BJ (cell line): ENCODE results near the gene SNX32. TPM values are rescaled to one million over a fixed set of nuclear protein-coding genes. Genes with fewer than 3 reads are reported as not detected.

Experiments
- CTCF ChIA-PET: fragments of 350-600 bp; formaldehyde crosslinking; extraction: SDS; loops from one replicate; lab custom pipeline; 2021; ENCODE audit warnings: antibody characterized with exemption, inconsistent platforms; lab: Yijun Ruan, JAX
- POLR2A ChIA-PET: fragments of 300-600 bp; sonication (Branson Sonifier 250); formaldehyde crosslinking; extraction: SDS; loops from one replicate; lab custom pipeline; 2021; ENCODE audit warnings: antibody characterized with exemption; lab: Charles Lee
- DNase-seq: peaks from one replicate; pipeline ENCODE4 v3.0.0-alpha.2; 2011; ENCODE audit warnings: low read depth
- H3K27me3 ChIP-seq: 2 replicates; pipeline ENCODE4 v1.6.0; 2011; ENCODE audit warnings: low read length; ENCODE audit not compliant: control insufficient read depth, insufficient read depth
- H3K36me3 ChIP-seq: 2 replicates; pipeline ENCODE4 v1.5.1; 2011; ENCODE audit warnings: low read length; ENCODE audit not compliant: control insufficient read depth, insufficient read depth
- H3K4me3 ChIP-seq: 2 replicates; pipeline ENCODE4 v1.5.1; 2011; ENCODE audit warnings: low read depth, mild to moderate bottlenecking, control low read depth, low read length
- polyA plus RNA-seq: library from polyadenylated mRNA; depleted of rRNA; stranded (reverse); fragments of >200 nt; gene quantifications from 2 replicates; pipeline ENCODE4 v1.2.3, GENCODE V29; 2011
- TF ChIP-seq, protein P1 (sequence below): IDR thresholded peaks from 2 replicates; pipeline ENCODE4 v1.5.1; 2011; ENCODE audit warnings: low read depth, mild to moderate bottlenecking, control low read depth, inconsistent platforms, low read length, moderate library complexity; ENCODE audit not compliant: insufficient read depth

The SNX32 gene
- polyA plus RNA-seq, 1 experiment, result 0.13 TPM

DNA sequence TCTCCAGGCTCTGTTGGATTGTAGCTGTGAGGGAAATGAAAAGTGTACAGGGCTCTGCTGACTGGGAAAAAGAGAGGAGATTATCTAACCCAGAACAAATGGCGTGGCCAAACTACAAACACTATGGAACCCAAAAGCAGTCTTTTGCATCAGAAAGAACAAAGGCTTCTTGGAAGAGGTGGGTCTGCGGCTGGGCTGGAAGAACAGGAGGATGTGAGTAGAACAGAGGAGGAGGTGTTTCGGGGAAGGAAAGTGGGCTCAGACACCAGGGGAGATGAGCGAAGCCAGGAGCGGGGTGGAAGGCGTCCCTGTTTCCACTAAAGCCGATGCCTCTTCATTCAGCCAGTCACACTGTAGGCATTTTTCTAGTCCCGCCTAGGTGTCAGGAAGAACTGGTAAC is 34.9 kb upstream of the SNX32 start:
- no peak for DNase-seq
- no peaks in the 10 kb centered on the region for H3K36me3 ChIP-seq
- ChIA-PET CTCF (interaction anchor here (0.8 to 2.5 kb wide), 5 partner anchors 9 to 41 kb away, joined by 3 to 13 read pairs (median 5); partner anchors contain the start of gene AP5B1), POLR2A (no interaction called here)
- H3K27me3 ChIP-seq, result peaks cover 21% of the 10 kb centered on the region
- TF ChIP-seq, protein P1, sequence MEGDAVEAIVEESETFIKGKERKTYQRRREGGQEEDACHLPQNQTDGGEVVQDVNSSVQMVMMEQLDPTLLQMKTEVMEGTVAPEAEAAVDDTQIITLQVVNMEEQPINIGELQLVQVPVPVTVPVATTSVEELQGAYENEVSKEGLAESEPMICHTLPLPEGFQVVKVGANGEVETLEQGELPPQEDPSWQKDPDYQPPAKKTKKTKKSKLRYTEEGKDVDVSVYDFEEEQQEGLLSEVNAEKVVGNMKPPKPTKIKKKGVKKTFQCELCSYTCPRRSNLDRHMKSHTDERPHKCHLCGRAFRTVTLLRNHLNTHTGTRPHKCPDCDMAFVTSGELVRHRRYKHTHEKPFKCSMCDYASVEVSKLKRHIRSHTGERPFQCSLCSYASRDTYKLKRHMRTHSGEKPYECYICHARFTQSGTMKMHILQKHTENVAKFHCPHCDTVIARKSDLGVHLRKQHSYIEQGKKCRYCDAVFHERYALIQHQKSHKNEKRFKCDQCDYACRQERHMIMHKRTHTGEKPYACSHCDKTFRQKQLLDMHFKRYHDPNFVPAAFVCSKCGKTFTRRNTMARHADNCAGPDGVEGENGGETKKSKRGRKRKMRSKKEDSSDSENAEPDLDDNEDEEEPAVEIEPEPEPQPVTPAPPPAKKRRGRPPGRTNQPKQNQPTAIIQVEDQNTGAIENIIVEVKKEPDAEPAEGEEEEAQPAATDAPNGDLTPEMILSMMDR, result no peak
- H3K4me3 ChIP-seq, result no peak overlapping the region

DNA sequence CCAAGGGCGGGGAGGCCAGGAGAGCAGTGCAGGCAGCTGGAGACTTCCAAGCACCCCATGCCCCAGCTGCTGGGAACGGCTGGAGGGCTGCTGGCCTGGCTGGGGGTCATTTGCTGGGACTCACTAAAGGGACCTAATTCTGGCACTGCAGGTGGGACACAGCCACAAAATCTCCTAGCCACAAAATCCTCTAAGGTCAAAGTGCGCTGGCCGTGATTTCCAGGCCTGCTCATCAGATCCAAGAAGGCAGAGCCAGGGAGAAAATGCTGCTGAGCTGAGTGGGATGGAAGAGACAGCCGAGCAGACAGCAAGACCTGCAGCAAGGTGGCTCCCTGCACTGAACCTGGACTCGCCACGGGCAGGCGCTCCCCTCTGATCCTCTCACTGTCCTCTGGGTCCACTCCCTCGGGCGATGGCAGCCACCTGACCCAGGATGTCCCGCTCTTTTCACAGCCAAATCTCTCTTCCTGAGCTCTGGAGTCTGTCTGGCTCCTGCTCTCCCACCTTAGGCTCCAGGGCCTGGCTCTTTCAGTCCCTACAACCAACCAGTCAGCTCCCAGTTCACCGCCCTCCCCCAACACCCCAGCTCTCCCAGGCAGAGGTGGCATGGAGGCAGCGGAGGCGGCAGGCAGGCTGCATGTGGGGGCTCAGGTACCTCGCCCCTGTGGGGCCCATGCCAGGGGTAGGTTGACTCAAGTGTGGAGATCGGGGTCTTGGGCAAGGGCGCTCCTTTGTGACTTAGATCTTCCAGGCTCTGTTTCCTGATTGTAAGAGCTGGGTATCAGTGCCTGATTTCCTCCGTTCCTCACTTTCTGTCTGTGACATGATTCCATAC is 32.4 kb upstream of the SNX32 start:
- TF ChIP-seq, protein P1, result no peak
- ChIA-PET CTCF (interaction anchor here (0.6 to 1.7 kb wide), 3 partner anchors 21 to 1582 kb away, joined by 3 to 5 read pairs (median 4); partner anchors contain the start of gene KAT5), POLR2A (no interaction called here)
- no peaks in the 10 kb centered on the region for H3K36me3 ChIP-seq
- DNase-seq, result no peak
- peaks cover 20% of the 10 kb centered on the region for H3K27me3 ChIP-seq
- no peak overlapping the region for H3K4me3 ChIP-seq

DNA sequence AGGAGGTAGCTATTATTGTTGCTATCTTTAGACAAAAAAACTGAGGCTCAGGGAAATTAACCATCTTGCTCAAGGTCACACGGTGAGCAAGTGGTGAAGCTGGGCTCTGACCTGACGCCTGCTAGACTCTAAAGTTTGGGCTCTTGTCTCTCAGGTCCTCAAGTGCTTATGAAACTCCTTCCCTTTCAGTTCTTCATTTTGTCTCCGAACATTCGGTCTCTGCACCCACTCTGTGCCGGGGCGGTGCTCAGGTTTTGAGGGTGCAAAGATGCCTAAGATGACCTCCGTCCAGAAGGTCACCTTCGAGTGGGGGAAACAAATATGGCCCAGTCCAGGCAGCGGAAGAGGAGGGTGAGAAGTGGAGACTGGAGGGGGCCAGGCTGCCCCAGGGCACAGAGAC is 30.9 kb upstream of the SNX32 start:
- no peak for DNase-seq
- TF ChIP-seq, protein P1, result no peak
- Histone ChIP-seq H3K4me3 (no peak overlapping the region), H3K27me3 (peaks cover 19% of the 10 kb centered on the region), H3K36me3 (no peaks in the 10 kb centered on the region)
- POLR2A ChIA-PET, result no interaction called here
- CTCF ChIA-PET, result interaction anchor here (0.6 to 1.7 kb wide), 5 partner anchors 10 to 473 kb away, joined by 3 to 7 read pairs (median 3); partner anchors contain the start of genes AP5B1 and KAT5

DNA sequence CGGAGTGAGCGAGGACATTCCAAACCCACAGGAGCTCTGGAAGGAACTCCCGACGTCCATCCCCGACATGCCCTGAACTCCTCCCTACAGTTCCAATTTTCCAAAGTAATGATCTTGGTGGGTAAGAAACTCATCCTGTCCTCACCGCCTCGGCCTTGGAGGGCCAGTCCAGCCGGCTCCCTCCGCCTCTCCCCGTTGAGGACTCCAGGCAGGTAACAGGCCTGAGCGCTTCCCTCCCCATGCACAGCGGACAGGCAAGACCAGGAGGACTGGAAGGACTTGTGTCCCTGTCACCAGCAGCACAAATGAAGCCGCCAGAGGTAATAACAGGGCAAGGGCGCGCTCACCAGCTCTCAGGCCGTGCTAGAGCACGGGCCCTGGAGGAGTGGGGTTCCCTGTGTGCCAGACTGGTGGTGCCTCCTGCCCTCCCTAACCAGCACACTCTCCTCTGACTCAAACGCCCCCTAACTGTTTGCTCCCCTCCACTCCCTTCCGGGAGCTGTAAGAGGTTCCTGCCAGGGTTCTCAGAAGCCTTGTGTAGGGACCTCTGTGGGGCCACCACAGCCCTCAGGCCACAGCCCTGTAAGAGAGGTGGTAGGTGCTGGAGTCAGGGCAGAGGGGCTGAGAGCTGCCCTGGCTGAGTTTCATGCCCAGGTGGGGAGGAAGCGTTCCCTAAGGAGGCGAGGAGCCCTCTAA is 29.8 kb upstream of the SNX32 start:
- Histone ChIP-seq H3K36me3 (no peaks in the 10 kb centered on the region), H3K27me3 (peaks cover 19% of the 10 kb centered on the region), H3K4me3 (no peak overlapping the region)
- TF ChIP-seq, protein P1, result no peak
- CTCF ChIA-PET, result interaction anchor here (1.0 to 2.5 kb wide), 3 partner anchors 14 to 33 kb away, joined by 3 to 10 read pairs (median 7); partner anchors contain the start of gene AP5B1
- no peak for DNase-seq
- POLR2A ChIA-PET, result interaction anchor here (0.6 kb wide), 1 partner anchor 224 kb away, joined by 4 read pairs; no protein-coding TSS in a partner anchor

DNA sequence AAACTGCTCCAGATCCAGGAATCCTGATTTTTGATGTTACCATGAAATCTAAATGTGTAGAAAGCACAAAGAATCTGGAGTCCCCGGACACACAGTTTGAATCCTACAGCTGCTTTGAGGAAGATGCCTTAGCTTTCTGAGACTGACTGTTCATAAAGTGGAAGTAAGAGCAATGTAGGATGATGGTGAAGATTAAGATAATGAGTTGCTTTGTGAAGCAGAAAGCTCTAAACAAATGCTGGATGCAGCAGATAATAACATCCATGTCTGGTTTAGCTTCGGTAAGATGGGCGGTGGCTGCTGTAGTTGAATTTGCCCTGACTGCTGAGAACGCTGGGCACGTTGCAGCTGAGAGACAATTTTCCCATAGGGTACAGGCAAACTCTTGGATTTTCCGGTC is 26.8 kb upstream of the SNX32 start:
- H3K27me3 ChIP-seq, result peaks cover 16% of the 10 kb centered on the region
- POLR2A ChIA-PET, result no interaction called here
- CTCF ChIA-PET, result interaction anchor here (0.9 to 3.2 kb wide), 3 partner anchors 11 to 28 kb away, joined by 3 to 15 read pairs (median 3); no protein-coding TSS in a partner anchor
- DNase-seq, result no peak
- no peaks in the 10 kb centered on the region for H3K36me3 ChIP-seq
- no peak overlapping the region for H3K4me3 ChIP-seq
- TF ChIP-seq, protein P1, result no peak
